MM.1S (cell line): ENCODE results near the gene CCL25.

Experiments used
- DNase-seq: peaks from one replicate; pipeline ENCODE4 v3.0.0-alpha.2; 2015
- H2AFZ ChIP-seq: fragments of 300-600 bp; sonication (generic); 2 replicates; pipeline ENCODE4 v1.6.0; 2016; ENCODE audit warnings: antibody characterized with exemption, low read length
- H3F3A ChIP-seq: fragments of 300-600 bp; sonication (generic); 2 replicates; pipeline ENCODE4 v1.6.1; 2016; ENCODE audit warnings: mild to moderate bottlenecking, antibody characterized with exemption, low read length, moderate library complexity, mixed read lengths; ENCODE audit not compliant: insufficient read depth
- H3K27ac ChIP-seq: fragments of 300-600 bp; sonication (generic); 2 replicates; pipeline ENCODE4 v1.5.1; 2016; ENCODE audit warnings: mild to moderate bottlenecking, low read length
- H3K27me3 ChIP-seq: fragments of 300-600 bp; sonication (generic); replicated peaks from 2 replicates; pipeline ENCODE4 v1.6.0; 2016; ENCODE audit warnings: low read length; ENCODE audit not compliant: insufficient read depth
- H3K36me3 ChIP-seq: fragments of 300-600 bp; sonication (generic); replicated peaks from 2 replicates; pipeline ENCODE4 v1.6.1; 2016; ENCODE audit warnings: mild to moderate bottlenecking, low read length, mixed read lengths; ENCODE audit not compliant: insufficient read depth
- H3K4me1 ChIP-seq: fragments of 300-600 bp; sonication (generic); 2 replicates; pipeline ENCODE4 v1.6.1; 2016; ENCODE audit warnings: low read length, mixed read lengths
- H3K4me2 ChIP-seq: fragments of 300-600 bp; sonication (generic); 2 replicates; pipeline ENCODE4 v1.6.0; 2016; ENCODE audit warnings: low read depth, low read length
- H3K4me3 ChIP-seq: fragments of 300-600 bp; sonication (generic); 2 replicates; pipeline ENCODE4 v1.5.1; 2016; ENCODE audit warnings: low read length, mixed read lengths
- H3K79me2 ChIP-seq: fragments of 300-600 bp; sonication (generic); 2 replicates; pipeline ENCODE4 v1.6.1; 2016; ENCODE audit warnings: mixed run types, low read length, mixed read lengths
- H3K9ac ChIP-seq: fragments of 300-600 bp; sonication (generic); 2 replicates; pipeline ENCODE4 v1.6.1; 2016; ENCODE audit warnings: low read length, mixed read lengths
- H3K9me2 ChIP-seq: fragments of 300-600 bp; sonication (generic); replicated peaks from 2 replicates; pipeline ENCODE4 v1.6.1; 2016; ENCODE audit warnings: mild to moderate bottlenecking, low read length, mixed read lengths; ENCODE audit not compliant: insufficient read depth
- H3K9me3 ChIP-seq: fragments of 300-600 bp; sonication (generic); replicated peaks from 2 replicates; pipeline ENCODE4 v1.6.1; 2016; ENCODE audit warnings: mild to moderate bottlenecking, low read length, mixed read lengths; ENCODE audit not compliant: insufficient read depth
- H4K20me1 ChIP-seq: fragments of 300-600 bp; sonication (generic); 2 replicates; pipeline ENCODE4 v1.6.1; 2016; ENCODE audit warnings: mild to moderate bottlenecking, low read length, moderate library complexity, mixed read lengths; ENCODE audit not compliant: insufficient read depth
- CTCF ChIP-seq: fragments of 300-600 bp; sonication (generic); IDR thresholded peaks from 2 replicates; pipeline ENCODE4 v1.5.1; 2016; ENCODE audit warnings: antibody characterized with exemption, low read length, mixed read lengths
- EZH2 ChIP-seq: fragments of 300-600 bp; sonication (generic); optimal IDR thresholded peaks from 2 replicates; pipeline ENCODE3; 2017; ENCODE audit warnings: low read depth, mild to moderate bottlenecking, antibody characterized with exemption, low read length, mixed read lengths
- EZH2phosphoT487 ChIP-seq: fragments of 300-600 bp; sonication (generic); IDR thresholded peaks from 2 replicates; pipeline ENCODE4 v1.6.1; 2018; ENCODE audit warnings: antibody characterized with exemption, low read length

Gene CCL25

DNA sequence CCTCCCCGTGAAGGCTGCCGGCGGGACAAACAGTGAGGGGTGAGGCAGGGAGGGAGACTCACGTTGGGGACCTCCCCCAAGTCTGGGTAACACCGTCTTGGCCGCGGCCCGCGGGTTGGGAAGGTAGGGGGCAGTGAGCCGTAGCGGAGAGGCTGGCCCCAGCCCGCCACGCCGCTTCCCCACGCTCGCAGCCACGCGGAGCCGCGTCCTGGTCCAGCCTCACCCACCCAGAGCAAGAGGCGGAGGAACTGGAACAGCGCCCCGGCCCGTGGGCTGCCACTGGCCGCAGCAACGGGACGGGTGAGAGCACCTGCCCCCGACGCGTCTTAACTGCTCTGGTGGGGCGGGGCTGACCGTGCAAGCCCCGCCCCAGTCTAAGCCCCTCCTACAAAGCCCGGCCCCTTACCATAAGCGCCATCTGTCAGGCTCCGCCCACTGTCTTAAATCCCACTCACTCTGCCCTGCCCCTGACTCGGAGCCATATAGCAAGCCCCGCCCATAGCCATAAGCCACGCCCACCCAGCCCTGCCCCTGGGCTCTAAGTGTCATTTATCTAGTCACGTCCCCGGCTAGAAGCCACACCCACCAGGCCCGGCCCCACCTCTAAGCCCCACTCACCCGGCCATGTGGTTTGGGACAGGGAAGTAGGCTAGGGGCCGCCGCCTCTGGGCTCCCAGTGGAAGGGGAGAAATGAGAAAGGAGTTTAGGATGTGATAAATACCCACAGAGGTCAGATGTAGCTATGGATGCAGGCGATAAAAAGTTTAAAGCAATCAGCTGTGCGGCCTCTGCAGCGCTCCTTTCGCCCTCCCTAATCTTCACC lies 2.1 kb upstream of the CCL25 start:
- no peaks in the 10 kb centered on the region; the same call in 1 of the 2 replicates for H4K20me1 ChIP-seq
- H3K4me2 ChIP-seq = 0 out of 2 replicates have a peak overlapping the region, but pooled peaks have one; percentile 17
- TF ChIP-seq EZH2phosphoT487 (no peak), EZH2 (no peak), CTCF (no peak)
- H3K9ac ChIP-seq = no peak overlapping the region
- no peaks in the 10 kb centered on the region for H3K79me2 ChIP-seq
- H3K9me2 ChIP-seq = no peaks in the 10 kb centered on the region
- DNase-seq = peak; percentile 19
- peaks cover 8% of the 10 kb centered on the region for H3F3A ChIP-seq
- H3K4me1 ChIP-seq = peaks cover 11% of the 10 kb centered on the region; the same call in 1 of the 2 replicates
- no peaks in the 10 kb centered on the region for H3K36me3 ChIP-seq
- peaks cover 65% of the 10 kb centered on the region for H3K27me3 ChIP-seq
- no peak overlapping the region for H2AFZ ChIP-seq
- H3K27ac ChIP-seq = no peak overlapping the region
- no peak overlapping the region for H3K4me3 ChIP-seq
- no peaks in the 10 kb centered on the region for H3K9me3 ChIP-seq

GRCh38 chr19:8054169-8054568 lies 1.6 kb downstream of the CCL25 start:
- no peaks in the 10 kb centered on the region; the same call in 1 of the 2 replicates for H3F3A ChIP-seq
- no peaks in the 10 kb centered on the region for H4K20me1 ChIP-seq
- no peaks in the 10 kb centered on the region for H3K9me3 ChIP-seq
- no peak overlapping the region for H2AFZ ChIP-seq
- no peak overlapping the region for H3K4me2 ChIP-seq
- no peak overlapping the region for H3K9ac ChIP-seq
- peaks cover 9% of the 10 kb centered on the region; the same call in 1 of the 2 replicates for H3K4me1 ChIP-seq
- DNase-seq = no peak
- H3K4me3 ChIP-seq = no peak overlapping the region
- H3K36me3 ChIP-seq = no peaks in the 10 kb centered on the region
- H3K9me2 ChIP-seq = no peaks in the 10 kb centered on the region
- peaks cover 66% of the 10 kb centered on the region for H3K27me3 ChIP-seq
- no peak overlapping the region for H3K27ac ChIP-seq
- H3K79me2 ChIP-seq = no peaks in the 10 kb centered on the region
- TF ChIP-seq EZH2 = no peak
- no peak for TF ChIP-seq CTCF
- TF ChIP-seq EZH2phosphoT487 = no peak

GRCh38 chr19:8056533-8056932 lies 4.0 kb downstream of the CCL25 start:
- Histone ChIP-seq H3K4me3 (no peak overlapping the region), H3K4me2 (no peak overlapping the region)
- no peak for TF ChIP-seq EZH2
- no peak for TF ChIP-seq EZH2phosphoT487
- no peak for TF ChIP-seq CTCF

More at GRCh38 chr19:8056533-8056932, 4.0 kb downstream of the CCL25 start:
- H4K20me1 ChIP-seq = no peaks in the 10 kb centered on the region
- no peak overlapping the region for H2AFZ ChIP-seq
- no peak overlapping the region for H3K27ac ChIP-seq
- no peak overlapping the region for H3K9ac ChIP-seq
- peaks cover 68% of the 10 kb centered on the region for H3K27me3 ChIP-seq
- no peak for DNase-seq
- H3K36me3 ChIP-seq = no peaks in the 10 kb centered on the region
- no peaks in the 10 kb centered on the region; the same call in 1 of the 2 replicates for H3F3A ChIP-seq
- no peaks in the 10 kb centered on the region for H3K9me2 ChIP-seq
- H3K9me3 ChIP-seq = no peaks in the 10 kb centered on the region
- H3K4me1 ChIP-seq = peaks cover 9% of the 10 kb centered on the region; the same call in 1 of the 2 replicates
- H3K79me2 ChIP-seq = no peaks in the 10 kb centered on the region
